A673 (cell line): ENCODE measurements around the gene LGALS16.
"Not testable (repeated sequence)": the region's sequence is repeated elsewhere in the genome, so short reads cannot be mapped to it uniquely, and the experiment has no call there.

Source experiments
- CTCF ChIP-seq: fragments of 300-800, 200-600 bp; sonication (generic); conservative IDR thresholded peaks from 2 replicates; pipeline ENCODE4 v1.5.1; 2017; ENCODE audit warnings: low read depth, mild to moderate bottlenecking, antibody characterized with exemption, low read length, moderate library complexity, mixed read lengths
- EZH2 ChIP-seq: fragments of 200-600 bp; sonication (generic); IDR thresholded peaks from 2 replicates; pipeline ENCODE4 v1.6.1; 2017; ENCODE audit warnings: borderline replicate concordance, low read depth, mild to moderate bottlenecking, mixed read lengths, antibody characterized with exemption, low read length; ENCODE audit not compliant: poor library complexity, severe bottlenecking

- TF ChIP-seq CTCF, EZH2: not testable (repeated sequence)
Observed at GRCh38 chr19:39688637-39689036, 32.9 kb downstream of the LGALS16 start.
